ENCODE data around the gene TMEM119.

DNA sequence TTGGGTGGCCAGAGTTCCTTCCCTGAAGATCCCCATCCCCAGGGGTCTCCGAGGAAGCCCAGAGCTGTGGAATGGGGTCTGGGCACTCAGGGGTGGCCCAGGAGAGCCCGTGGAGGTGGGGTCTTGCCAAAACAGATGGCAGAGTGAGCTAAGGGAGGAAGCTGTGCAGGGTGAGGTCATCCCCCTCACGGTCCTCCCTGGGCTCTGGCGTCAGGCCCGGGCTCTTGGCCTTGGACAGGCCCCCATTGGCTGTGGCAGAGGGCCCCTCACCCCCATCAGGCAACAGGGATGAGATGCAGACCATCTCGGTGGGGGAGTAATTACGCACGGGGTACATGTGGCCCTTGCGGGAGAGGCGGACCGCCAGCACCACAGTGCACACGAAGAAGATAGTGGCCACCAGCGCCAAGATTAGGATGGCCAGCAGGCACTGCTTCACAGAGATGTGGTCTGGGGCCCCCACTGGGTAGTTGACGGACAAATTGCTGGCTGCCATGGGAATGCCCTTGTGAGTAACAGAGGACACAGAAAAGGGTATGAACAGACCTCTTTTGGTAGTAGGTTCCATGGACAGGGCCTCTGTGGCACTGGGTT is 25.1 kb upstream of the TMEM119 start:
- TF ChIP-seq EZH2phosphoT487 (IDR thresholded peaks at IDR 0.05; ENCODE audit: insufficient read depth, low read depth) = no peak
- TF ChIP-seq EZH2 (IDR thresholded peaks at IDR 0.05; ENCODE audit: insufficient read depth, poor library complexity, severe bottlenecking) = no peak

All from GM23248 (cell line).